Body of pancreas (tissue), 4 donors: ENCODE data around the gene ARPIN.
"Not testable (repeated sequence)": the region's sequence is repeated elsewhere in the genome, so short reads cannot be mapped to it uniquely, and the experiment has no call there.

ENCODE experiments used
- CTCF ChIP-seq, 7 experiments: fragments of 450-650 bp in 4 of 7; fragments of 200-600 bp in 3 of 7; sonication (generic) in 3 of 7; IDR thresholded peaks; one replicate each; pipeline ENCODE4 v1.5.1; 2016 to 2019; ENCODE audit warnings: antibody characterized with exemption in 7 of 7
- POLR2A ChIP-seq, 3 donors: fragments of 450-650 bp; IDR thresholded peaks; one replicate each; pipeline ENCODE4 v1.6.1; 2016; ENCODE audit warnings: antibody characterized with exemption in 3 of 3, mild to moderate bottlenecking in 2 of 3

GRCh38 chr15:89869490-89869889 is 43.3 kb downstream of the ARPIN start:
- TF ChIP-seq POLR2A, CTCF (IDR thresholded peaks at IDR 0.05): not testable (repeated sequence)
